ENCODE measurements around the gene GNAT3. TPM values are rescaled to one million over a fixed set of nuclear protein-coding genes. Genes with fewer than 3 reads are reported as not detected.

The GNAT3 gene
- total and polyA plus RNA-seq, 2 of the 8 experiments (the other 6 are each of a cell fraction or from before 2014, with no cell fraction given) = not detected

- Histone ChIP-seq H3K4me1 (replicated peaks in 1 of 4; ENCODE audit: control insufficient read depth in 3 of 4, insufficient read depth in 4 of 4, low read length in 3 of 4) (no peaks in the 10 kb centered on the region), H2BK5ac (ENCODE audit: low read depth, low read length) (no peak overlapping the region), H3K4me2 (ENCODE audit: insufficient read depth in 1 of 2, low read depth in 2 of 2, low read length in 2 of 2) (no peak overlapping the region), H3K23me2 (ENCODE audit: low read depth, low read length) (no peaks in the 10 kb centered on the region; the same call in 1 of the 2 replicates), H3K36me3 (ENCODE audit: control insufficient read depth in 2 of 4, insufficient read depth in 4 of 4, low read length in 3 of 4) (no peaks in the 10 kb centered on the region), H4K20me1 (replicated peaks in 1 of 2; ENCODE audit: control insufficient read depth in 1 of 2, insufficient read depth in 2 of 2, low read length in 2 of 2) (no peaks in the 10 kb centered on the region), H3K18ac (ENCODE audit: extremely low read depth, low read length) (no peak overlapping the region), H3K23ac (ENCODE audit: insufficient read length) (no peak overlapping the region), H3K4ac (replicated peaks; ENCODE audit: insufficient read length, low read depth, low read length) (no peak overlapping the region), H2AFZ (ENCODE audit: low read length) (no peak overlapping the region), H3K79me2 (ENCODE audit: control insufficient read depth in 1 of 2, insufficient read depth in 2 of 2, low read length in 2 of 2) (no peaks in the 10 kb centered on the region), H3K56ac (replicated peaks; ENCODE audit: insufficient read length, low read depth, low read length) (no peak overlapping the region), H2AK5ac (ENCODE audit: low read depth, low read length) (no peak overlapping the region), H3K9me3 (ENCODE audit: insufficient read depth in 2 of 2, low read depth in 1 of 2, low read length in 1 of 2) (no peaks in the 10 kb centered on the region), H2BK15ac (ENCODE audit: low read length) (no peak overlapping the region), H2BK12ac (ENCODE audit: low read depth, low read length) (no peak overlapping the region), H3K14ac (ENCODE audit: insufficient read length) (no peak overlapping the region), H3K27me3 (replicated peaks in 1 of 4; ENCODE audit: control insufficient read depth in 3 of 4, extremely low read depth in 1 of 4, insufficient read depth in 3 of 4, low read length in 3 of 4) (no peaks in the 10 kb centered on the region), H3K27ac (ENCODE audit: low read depth, low read length) (no peak overlapping the region), H4K91ac (replicated peaks; ENCODE audit: insufficient read length, low read length) (no peak overlapping the region), H2BK120ac (replicated peaks; ENCODE audit: low read depth, low read length) (no peak overlapping the region), H2BK20ac (ENCODE audit: low read length) (no peak overlapping the region), H3K4me3 (ENCODE audit: extremely low read depth in 1 of 4, insufficient read depth in 2 of 4, low read depth in 3 of 4, low read length in 4 of 4) (no peak overlapping the region), H3K79me1 (ENCODE audit: low read depth, low read length) (no peaks in the 10 kb centered on the region), H4K8ac (ENCODE audit: extremely low read depth, insufficient read depth, low read length) (no peak overlapping the region), H3K9ac (replicated peaks in 1 of 4; ENCODE audit: extremely low read depth in 1 of 4, low read depth in 3 of 4, low read length in 3 of 4) (no peak overlapping the region), H4K5ac (ENCODE audit: insufficient read length, low read depth, low read length) (no peak overlapping the region)
- POLR2A ChIA-PET (ENCODE audit: partially characterized antibody) = no interaction called here
- no peak for FAIRE-seq
- WGBS, 2 experiments (ENCODE audit: extremely low coverage in 1 of 2, insufficient coverage in 1 of 2, insufficient read length in 1 of 2, insufficient replicate concordance in 2 of 2, low coverage in 1 of 2, low lambda C conversion rate in 2 of 2, missing lambda C conversion rate in 1 of 2) = 95% methylated on average over 1 of the region's 1 CpG; no CpG with 5 or more reads in 1 of the 2 experiments
- CTCF ChIA-PET (ENCODE audit: partially characterized antibody) = no interaction called here
- no peak for DNase-seq (ENCODE audit: low read depth in 1 of 2, low spot score in 2 of 2)
- no peak for TF ChIP-seq CHD7 (IDR thresholded peaks at IDR 0.05; ENCODE audit: insufficient replicate concordance, low read length)
Observed at GRCh38 chr7:80530136-80530535, 18.3 kb upstream of the GNAT3 start.

Data from H1 (cell line).